Limb (tissue), 2 donors: ENCODE results near the gene HOXD3.
A peak's percentile ranks its signal among the peaks of the same experiment; 100 is the strongest.

Source experiments
- DNase-seq, 2 donors: peaks; one replicate each; pipeline ENCODE4 v3.0.0-alpha.2; 2016; ENCODE audit errors: extremely low spot score in 2 of 2

HOXD3 gene

GRCh38 chr2:176206136-176206535, 49.0 kb downstream of the HOXD3 start:
- no peak for DNase-seq

GRCh38 chr2:176206682-176207081, 49.6 kb downstream of the HOXD3 start:
- peak in 1 of 2 donors; percentile 52 for DNase-seq

GRCh38 chr2:176211110-176211509, 54.0 kb downstream of the HOXD3 start:
- no peak for DNase-seq

- DNase-seq: no peak
Measured at GRCh38 chr2:176212276-176212675, 55.2 kb downstream of the HOXD3 start.

GRCh38 chr2:176213406-176213805, 56.3 kb downstream of the HOXD3 start:
- no peak for DNase-seq
